Urinary bladder (tissue), 4 donors: ENCODE results near the gene KIF26B. TPM values are rescaled to one million over a fixed set of nuclear protein-coding genes. Genes with fewer than 3 reads are reported as not detected.
"Not testable (repeated sequence)": the region's sequence is repeated elsewhere in the genome, so short reads cannot be mapped to it uniquely, and the experiment has no call there.

Experiments
- DNase-seq: peaks from one replicate; pipeline ENCODE4 v3.0.0-alpha.2; 2015; ENCODE audit errors: extremely low spot score
- H3K27ac ChIP-seq: one replicate; pipeline ENCODE4 v1.5.1; 2013; ENCODE audit warnings: low read depth, mild to moderate bottlenecking, moderate library complexity
- H3K36me3 ChIP-seq: one replicate; pipeline ENCODE4 v1.6.1; 2013; ENCODE audit warnings: mild to moderate bottlenecking, moderate library complexity; ENCODE audit not compliant: insufficient read depth
- H3K4me1 ChIP-seq: one replicate; pipeline ENCODE4 v1.6.1; 2013; ENCODE audit warnings: mild to moderate bottlenecking, moderate library complexity; ENCODE audit not compliant: insufficient read depth
- H3K4me3 ChIP-seq: one replicate; pipeline ENCODE4 v1.5.1; 2013; ENCODE audit warnings: low read depth, low read length
- WGBS: extraction: QIAGEN DNeasy Blood & Tissue Kit; methylation state at CpG from one replicate; pipeline ENCODE4 v1.1.7; 2013; 5-methylcytosine and 5-hydroxymethylcytosine counted together
- polyA plus RNA-seq: library from polyadenylated mRNA; stranded (reverse); fragments of 200-250 nt; gene quantifications from one replicate; pipeline ENCODE4 v1.2.3, GENCODE V29; 2013
- total RNA-seq: library from RNA; depleted of rRNA; stranded (reverse); fragments of >200 nt; gene quantifications from one replicate; pipeline ENCODE4 v1.2.3, GENCODE V29; 2014
- donor health status: healthy with polysubstance abuse.
- donor health status: healthy.

The KIF26B gene
- total and polyA plus RNA-seq, 2 donors = 0.62 to 12.2 TPM

GRCh38 chr1:245310571-245311531 is 156.1 kb downstream of the KIF26B start:
- no peak for DNase-seq
- Histone ChIP-seq H3K4me3 (no peak overlapping the region), H3K4me1 (no peaks in the 10 kb centered on the region), H3K36me3 (no peaks in the 10 kb centered on the region), H3K27ac (no peak overlapping the region)
- 44% methylated on average over 22 of the region's 22 CpGs for WGBS

DNA sequence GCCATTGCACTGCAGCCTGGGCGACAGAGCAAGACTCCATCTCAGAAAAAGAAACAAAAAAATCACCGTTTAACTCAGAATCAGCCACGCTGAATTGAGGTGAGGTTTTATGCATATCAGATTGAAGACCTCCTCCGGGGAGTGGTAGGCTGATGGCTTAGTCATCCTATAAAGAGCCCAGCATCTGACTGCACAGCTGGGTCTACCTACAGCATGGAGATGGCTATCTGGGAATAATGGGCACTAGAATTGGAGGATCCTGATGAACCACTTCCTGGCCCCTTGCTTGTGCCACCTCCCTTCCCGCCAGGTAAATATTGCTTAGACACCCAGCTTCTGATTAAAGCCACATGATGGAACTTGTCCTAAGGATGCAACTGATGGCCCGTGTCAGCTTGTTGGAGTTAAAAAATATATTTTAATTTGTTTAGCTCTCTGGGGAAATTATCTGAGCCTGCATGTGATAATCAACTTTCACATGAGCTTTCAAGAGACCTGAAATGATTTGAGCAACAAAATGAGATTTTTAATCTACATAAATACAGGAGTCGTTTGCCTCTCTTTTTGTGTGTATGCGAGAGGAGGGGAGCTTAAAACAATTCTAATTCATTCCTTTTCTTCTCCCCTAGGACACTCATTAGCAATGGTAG is 157.2 kb downstream of the KIF26B start:
- DNase-seq = no peak
- Histone ChIP-seq H3K4me1 (no peaks in the 10 kb centered on the region), H3K27ac (no peak overlapping the region), H3K36me3 (no peaks in the 10 kb centered on the region), H3K4me3 (no peak overlapping the region)
- WGBS = 88% methylated on average over 8 of the region's 8 CpGs

DNA sequence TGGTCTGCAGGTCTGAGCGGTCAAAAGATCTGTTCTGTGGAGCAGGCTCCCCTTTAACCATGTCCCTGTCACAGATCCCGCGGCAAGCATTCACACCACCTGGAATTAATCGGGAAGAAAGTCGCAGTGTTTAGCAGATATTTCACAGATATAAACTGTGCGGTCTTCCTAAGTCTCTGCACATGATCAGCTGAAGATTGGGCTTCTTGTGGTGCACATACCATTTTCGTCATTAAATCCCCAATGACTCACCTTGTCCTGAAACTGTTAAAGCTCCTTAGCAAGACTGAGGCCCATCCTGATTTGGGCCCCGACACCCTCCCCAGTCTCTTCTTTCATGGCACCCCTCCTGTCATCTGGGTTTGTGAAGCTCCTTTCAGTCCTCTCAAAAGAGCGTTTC is 158.8 kb downstream of the KIF26B start:
- H3K4me1 ChIP-seq = no peaks in the 10 kb centered on the region
- H3K4me3 ChIP-seq = no peak overlapping the region
- H3K36me3 ChIP-seq = no peaks in the 10 kb centered on the region
- no peak for DNase-seq
- WGBS = 95% methylated on average over 9 of the region's 9 CpGs
- no peak overlapping the region for H3K27ac ChIP-seq

- H3K36me3 ChIP-seq = no peaks in the 10 kb centered on the region
- DNase-seq = no peak
- H3K27ac ChIP-seq = no peak overlapping the region
- WGBS = 83% methylated on average over 6 of the region's 6 CpGs
- no peak overlapping the region for H3K4me3 ChIP-seq
- H3K4me1 ChIP-seq = no peaks in the 10 kb centered on the region
Observed at GRCh38 chr1:245316784-245317183, 162.0 kb downstream of the KIF26B start.

GRCh38 chr1:245317217-245317616 is 162.4 kb downstream of the KIF26B start:
- WGBS = 87% methylated on average over 5 of the region's 5 CpGs
- Histone ChIP-seq H3K4me1 (no peaks in the 10 kb centered on the region), H3K36me3 (no peaks in the 10 kb centered on the region), H3K4me3 (no peak overlapping the region), H3K27ac (no peak overlapping the region)
- DNase-seq = no peak

DNA sequence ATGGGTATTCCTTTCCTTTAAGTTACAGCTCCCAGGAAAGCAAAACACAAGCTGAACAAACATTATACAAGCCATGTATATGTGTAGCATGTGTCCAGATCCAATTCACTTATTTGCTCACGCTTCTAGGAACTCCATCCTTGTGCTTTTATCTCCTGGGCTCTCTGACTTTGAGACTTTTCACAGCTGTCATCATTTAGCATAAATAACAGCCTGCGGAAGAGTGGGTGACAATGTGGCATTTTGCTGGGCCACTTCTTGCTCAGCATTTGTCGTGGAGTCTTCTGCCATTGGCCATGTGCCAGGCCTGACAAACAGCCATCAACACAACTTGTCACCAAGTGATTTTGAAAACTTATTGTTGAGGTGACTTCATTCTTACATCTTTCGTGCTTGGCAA is 164.3 kb downstream of the KIF26B start:
- no peaks in the 10 kb centered on the region for H3K4me1 ChIP-seq
- WGBS = 72% methylated on average over 4 of the region's 4 CpGs
- no peak for DNase-seq
- H3K27ac ChIP-seq = no peak overlapping the region
- H3K4me3 ChIP-seq = no peak overlapping the region
- H3K36me3 ChIP-seq = no peaks in the 10 kb centered on the region

- 63% methylated on average over 4 of the region's 4 CpGs for WGBS
- no peak overlapping the region for H3K4me3 ChIP-seq
Observed at GRCh38 chr1:245322673-245323072, 167.9 kb downstream of the KIF26B start.

DNA sequence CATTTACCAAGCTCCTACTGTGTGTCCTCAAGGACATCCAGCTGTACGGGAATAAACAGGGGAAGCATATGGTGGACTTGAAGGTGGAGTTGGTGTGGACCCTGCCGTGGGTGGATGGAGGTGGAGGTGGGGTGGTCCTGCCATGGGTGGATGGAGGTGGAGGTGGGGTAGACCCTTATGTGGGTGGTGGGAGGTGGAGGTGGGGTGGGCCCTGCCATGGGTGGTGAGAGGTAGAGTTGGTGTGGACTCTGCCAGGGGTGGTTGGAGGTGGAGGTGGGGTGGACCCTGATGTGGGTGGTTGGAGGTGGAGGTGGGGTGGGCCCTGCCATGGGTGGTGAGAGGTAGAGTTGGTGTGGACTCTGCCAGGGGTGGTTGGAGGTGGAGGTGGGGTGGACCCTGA is 169.0 kb downstream of the KIF26B start:
- not testable (repeated sequence) for H3K36me3 ChIP-seq, DNase-seq, H3K4me3 ChIP-seq, H3K27ac ChIP-seq, H3K4me1 ChIP-seq
- 95% methylated on average over 2 of the region's 2 CpGs for WGBS

More at GRCh38 chr1:245322673-245323072, 167.9 kb downstream of the KIF26B start:
- no peak for DNase-seq
- Histone ChIP-seq H3K27ac (no peak overlapping the region), H3K36me3 (no peaks in the 10 kb centered on the region), H3K4me1 (no peaks in the 10 kb centered on the region)

DNA sequence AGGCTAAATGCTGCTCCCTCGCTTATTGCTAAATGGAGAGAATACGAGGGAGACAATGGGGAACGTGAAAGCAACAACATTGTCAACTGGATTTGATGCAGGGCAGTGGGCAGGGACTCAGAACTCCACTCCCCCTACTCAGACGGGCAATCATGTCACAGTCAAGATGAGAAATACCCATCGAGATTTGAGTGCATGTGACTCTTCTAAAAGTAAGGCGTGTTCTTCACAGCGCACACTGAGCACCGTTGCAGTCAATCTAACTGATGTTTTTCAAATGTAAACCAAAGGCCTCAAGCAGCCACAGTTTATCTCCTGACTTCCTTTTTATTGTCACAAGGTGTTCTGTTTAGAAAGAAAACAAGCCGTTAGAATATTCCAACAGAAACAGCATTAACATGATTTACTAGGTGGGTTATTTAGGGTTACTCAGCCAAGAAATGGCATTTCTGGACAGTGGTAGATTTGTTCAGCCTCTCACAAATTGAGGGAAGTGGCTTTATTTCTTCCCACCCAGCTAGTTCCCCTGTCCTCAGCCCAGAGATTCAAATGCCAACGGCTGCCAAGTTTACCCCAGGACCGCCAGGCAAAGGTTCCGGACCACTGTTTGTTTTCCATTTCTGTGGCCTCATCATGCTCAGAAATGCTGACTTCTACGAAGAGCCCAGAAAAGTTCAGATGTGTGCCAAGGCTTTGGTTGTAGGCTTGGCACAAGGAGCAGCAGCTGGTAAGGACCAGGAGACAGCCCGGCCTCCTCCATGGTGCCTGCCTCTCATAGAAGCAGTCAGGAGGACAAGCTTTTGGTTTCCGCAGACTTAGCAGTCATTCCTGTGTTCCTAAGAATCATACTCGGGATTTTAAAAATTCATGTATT is 171.4 kb downstream of the KIF26B start:
- no peak for DNase-seq
- 88% methylated on average over 16 of the region's 16 CpGs for WGBS

GRCh38 chr1:245327360-245327759 is 172.6 kb downstream of the KIF26B start:
- Histone ChIP-seq H3K4me3 (no peak overlapping the region), H3K36me3 (no peaks in the 10 kb centered on the region), H3K4me1 (no peaks in the 10 kb centered on the region), H3K27ac (no peak overlapping the region)
- WGBS = 75% methylated on average over 3 of the region's 3 CpGs
- DNase-seq = no peak

More for the DNA sequence above, 171.4 kb downstream of the KIF26B start:
- H3K36me3 ChIP-seq = no peaks in the 10 kb centered on the region
- H3K4me1 ChIP-seq = no peaks in the 10 kb centered on the region
- no peak overlapping the region for H3K4me3 ChIP-seq
- H3K27ac ChIP-seq = no peak overlapping the region

DNA sequence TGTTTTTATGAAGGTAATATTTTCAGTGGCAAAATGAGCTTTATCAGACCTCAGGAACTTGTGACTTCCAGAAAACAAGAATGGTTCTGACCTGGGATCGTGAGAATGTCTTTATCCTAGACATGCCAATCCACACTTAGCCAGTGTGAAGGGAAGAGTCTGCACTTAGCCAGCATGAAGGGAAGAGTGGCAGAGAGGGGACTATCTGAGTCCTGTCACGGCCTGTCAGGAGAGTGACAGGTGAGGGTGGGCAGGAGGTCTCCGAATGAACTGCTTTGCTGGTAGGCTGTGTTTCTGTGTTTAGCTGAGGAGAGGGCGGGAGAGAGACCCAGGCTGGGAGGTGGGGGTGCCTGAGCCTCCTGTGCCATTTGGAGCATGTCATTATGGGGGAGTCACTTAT is 173.1 kb downstream of the KIF26B start:
- no peak for DNase-seq
- no peaks in the 10 kb centered on the region for H3K4me1 ChIP-seq
- no peaks in the 10 kb centered on the region for H3K36me3 ChIP-seq
- H3K4me3 ChIP-seq = no peak overlapping the region
- H3K27ac ChIP-seq = no peak overlapping the region
- WGBS = 92% methylated on average over 4 of the region's 4 CpGs

- H3K4me3 ChIP-seq = no peak overlapping the region
- no peaks in the 10 kb centered on the region for H3K4me1 ChIP-seq
- H3K27ac ChIP-seq = no peak overlapping the region
- DNase-seq = no peak
- 97% methylated on average over 26 of the region's 26 CpGs for WGBS
- no peaks in the 10 kb centered on the region for H3K36me3 ChIP-seq
Observed at GRCh38 chr1:245330951-245331350, 176.2 kb downstream of the KIF26B start.

- Histone ChIP-seq H3K36me3 (no peaks in the 10 kb centered on the region), H3K4me3 (no peak overlapping the region), H3K27ac (no peak overlapping the region), H3K4me1 (no peaks in the 10 kb centered on the region)
- no peak for DNase-seq
- 94% methylated on average over 6 of the region's 6 CpGs for WGBS
Observed at GRCh38 chr1:245332085-245332484, 177.3 kb downstream of the KIF26B start.
